Keratinocyte (primary cell): ENCODE data around the gene ATXN3L.

Source experiments
- EZH2 ChIP-seq: IDR thresholded peaks from one replicate; pipeline ENCODE4 v1.6.1; 2012; ENCODE audit warnings: inconsistent platforms, mild to moderate bottlenecking, low read length, moderate library complexity
- TF ChIP-seq, protein P1 (sequence below), 3 experiments: IDR thresholded peaks in 1 of 3; conservative IDR thresholded peaks in 1 of 3; optimal IDR thresholded peaks in 1 of 3; 2 replicates in 2 of 3; 3 replicates in 1 of 3; pipeline versions ENCODE3 to v1.5.1; 2011; ENCODE audit warnings: low read length in 3 of 3, mild to moderate bottlenecking in 3 of 3, moderate library complexity in 2 of 3, control low read depth in 1 of 3, inconsistent platforms in 1 of 3; ENCODE audit not compliant: insufficient read depth in 2 of 3; ENCODE audit errors: extremely low read depth in 1 of 3

GRCh38 chrX:13327666-13328065, 7.8 kb upstream of the ATXN3L start:
- TF ChIP-seq, protein P1, sequence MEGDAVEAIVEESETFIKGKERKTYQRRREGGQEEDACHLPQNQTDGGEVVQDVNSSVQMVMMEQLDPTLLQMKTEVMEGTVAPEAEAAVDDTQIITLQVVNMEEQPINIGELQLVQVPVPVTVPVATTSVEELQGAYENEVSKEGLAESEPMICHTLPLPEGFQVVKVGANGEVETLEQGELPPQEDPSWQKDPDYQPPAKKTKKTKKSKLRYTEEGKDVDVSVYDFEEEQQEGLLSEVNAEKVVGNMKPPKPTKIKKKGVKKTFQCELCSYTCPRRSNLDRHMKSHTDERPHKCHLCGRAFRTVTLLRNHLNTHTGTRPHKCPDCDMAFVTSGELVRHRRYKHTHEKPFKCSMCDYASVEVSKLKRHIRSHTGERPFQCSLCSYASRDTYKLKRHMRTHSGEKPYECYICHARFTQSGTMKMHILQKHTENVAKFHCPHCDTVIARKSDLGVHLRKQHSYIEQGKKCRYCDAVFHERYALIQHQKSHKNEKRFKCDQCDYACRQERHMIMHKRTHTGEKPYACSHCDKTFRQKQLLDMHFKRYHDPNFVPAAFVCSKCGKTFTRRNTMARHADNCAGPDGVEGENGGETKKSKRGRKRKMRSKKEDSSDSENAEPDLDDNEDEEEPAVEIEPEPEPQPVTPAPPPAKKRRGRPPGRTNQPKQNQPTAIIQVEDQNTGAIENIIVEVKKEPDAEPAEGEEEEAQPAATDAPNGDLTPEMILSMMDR (optimal IDR thresholded peaks at IDR 0.05 in 1 of 3, IDR thresholded peaks at IDR 0.05 in 1 of 3, conservative IDR thresholded peaks at IDR 0.05 in 1 of 3; ENCODE audit: extremely low read depth in 1 of 3, insufficient read depth in 2 of 3, low read length in 3 of 3), result no peak
- no peak for TF ChIP-seq EZH2
